Right cardiac atrium (tissue), 5 donors: ENCODE results near the gene IRF8. TPM values are rescaled to one million over a fixed set of nuclear protein-coding genes. Genes with fewer than 3 reads are reported as not detected.

Source experiments
- ATAC-seq, 2 donors: fragments of 200-7000 bp; cut with Tn5 transposase; one replicate each; pipeline versions ENCODE4 v1.8.0 to v1.9.1; 2020; ENCODE audit warnings: moderate library complexity in 2 of 2, mild to moderate bottlenecking in 1 of 2
- DNase-seq, 3 donors: peaks; one replicate each; pipeline ENCODE4 v3.0.0-alpha.2; 2020
- H3K27ac ChIP-seq: one replicate; pipeline ENCODE4 v1.5.1; 2013; ENCODE audit warnings: mild to moderate bottlenecking, low read length, control low read depth, moderate library complexity
- H3K27me3 ChIP-seq: one replicate; pipeline ENCODE4 v1.6.1; 2013; ENCODE audit not compliant: control insufficient read depth, insufficient read depth
- H3K4me1 ChIP-seq: one replicate; pipeline ENCODE4 v1.6.1; 2013; ENCODE audit warnings: low read length; ENCODE audit not compliant: control insufficient read depth, insufficient read depth
- H3K4me3 ChIP-seq: one replicate; pipeline ENCODE4 v1.5.1; 2013; ENCODE audit warnings: low read length, control low read depth
- H3K9me3 ChIP-seq: one replicate; pipeline ENCODE4 v1.6.1; 2013; ENCODE audit warnings: low read length; ENCODE audit not compliant: control insufficient read depth
- WGBS: extraction: QIAGEN DNeasy Blood & Tissue Kit; methylation state at CpG from one replicate; pipeline ENCODE4 v1.1.7; 2013; 5-methylcytosine and 5-hydroxymethylcytosine counted together
- intact Hi-C, 4 donors: fragments of 100-400 bp; cut with DNase I; formaldehyde crosslinking; loops; one replicate each; pipeline versions ENCODE4 v1.11.0 to v1.14.0; 2022 to 2023
- long read RNA-seq, 4 donors: library from polyadenylated mRNA; unstranded; transcript quantifications; one replicate each; pipeline ENCODE4 v2.0.0, GENCODE V29; 2020 to 2021
- polyA plus RNA-seq: library from polyadenylated mRNA; stranded (reverse); fragments of 200-250 nt; gene quantifications from one replicate; pipeline ENCODE4 v1.2.3, GENCODE V29; 2013
- total RNA-seq, 4 donors: library from RNA; stranded (reverse); fragmentation: NEBNext Ultra II Directional; extraction: Animal tissue kit (Norgen Biotek cat#: 25700); gene quantifications; one replicate each; pipeline ENCODE4 v1.2.1, GENCODE V29; 2021
- donor health status: healthy with polysubstance abuse.
- donor health status: DM: no; HTN: yes; CAD: no.
- donor health status: DM: no; HTN: no; CAD: no.
- donor health status: DM: no; HTN: yes; CAD: no; lungs with severe emphysema.
- donor health status: DM: yes; HTN: yes; CAD: no.

Gene IRF8, protein sequence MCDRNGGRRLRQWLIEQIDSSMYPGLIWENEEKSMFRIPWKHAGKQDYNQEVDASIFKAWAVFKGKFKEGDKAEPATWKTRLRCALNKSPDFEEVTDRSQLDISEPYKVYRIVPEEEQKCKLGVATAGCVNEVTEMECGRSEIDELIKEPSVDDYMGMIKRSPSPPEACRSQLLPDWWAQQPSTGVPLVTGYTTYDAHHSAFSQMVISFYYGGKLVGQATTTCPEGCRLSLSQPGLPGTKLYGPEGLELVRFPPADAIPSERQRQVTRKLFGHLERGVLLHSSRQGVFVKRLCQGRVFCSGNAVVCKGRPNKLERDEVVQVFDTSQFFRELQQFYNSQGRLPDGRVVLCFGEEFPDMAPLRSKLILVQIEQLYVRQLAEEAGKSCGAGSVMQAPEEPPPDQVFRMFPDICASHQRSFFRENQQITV
- 1 to 10 TPM; 5.0 to 9.2 (median 5.9) TPM for total RNA-seq
- polyA plus RNA-seq: 1.6 TPM
- long read RNA-seq, donor 1, transcript IRF8-201 (9 exons, 3,030 nt): major isoform, 16 of 17 reads
- long read RNA-seq, donor 1, partial matches to known transcripts: 0 of 17 reads
- long read RNA-seq, donor 1, other reads (novel, unspliced or antisense): 1 of 17 reads
- long read RNA-seq, donor 2, transcript IRF8-201 (9 exons, 3,030 nt): major isoform, 5 of 6 reads
- long read RNA-seq, donor 2, partial matches to known transcripts: 0 of 6 reads
- long read RNA-seq, donor 2, other reads (novel, unspliced or antisense): 1 of 6 reads
- long read RNA-seq, donor 3, transcript IRF8-201 (9 exons, 3,030 nt): major isoform, 35 of 42 reads
- long read RNA-seq, donor 3, partial matches to known transcripts: 2 of 42 reads
- long read RNA-seq, donor 3, other reads (novel, unspliced or antisense): 4 of 42 reads
- long read RNA-seq, donor 4, partial matches to known transcripts: 0 of 4 reads
- long read RNA-seq, donor 4, other reads (novel, unspliced or antisense): 1 of 4 reads

DNA sequence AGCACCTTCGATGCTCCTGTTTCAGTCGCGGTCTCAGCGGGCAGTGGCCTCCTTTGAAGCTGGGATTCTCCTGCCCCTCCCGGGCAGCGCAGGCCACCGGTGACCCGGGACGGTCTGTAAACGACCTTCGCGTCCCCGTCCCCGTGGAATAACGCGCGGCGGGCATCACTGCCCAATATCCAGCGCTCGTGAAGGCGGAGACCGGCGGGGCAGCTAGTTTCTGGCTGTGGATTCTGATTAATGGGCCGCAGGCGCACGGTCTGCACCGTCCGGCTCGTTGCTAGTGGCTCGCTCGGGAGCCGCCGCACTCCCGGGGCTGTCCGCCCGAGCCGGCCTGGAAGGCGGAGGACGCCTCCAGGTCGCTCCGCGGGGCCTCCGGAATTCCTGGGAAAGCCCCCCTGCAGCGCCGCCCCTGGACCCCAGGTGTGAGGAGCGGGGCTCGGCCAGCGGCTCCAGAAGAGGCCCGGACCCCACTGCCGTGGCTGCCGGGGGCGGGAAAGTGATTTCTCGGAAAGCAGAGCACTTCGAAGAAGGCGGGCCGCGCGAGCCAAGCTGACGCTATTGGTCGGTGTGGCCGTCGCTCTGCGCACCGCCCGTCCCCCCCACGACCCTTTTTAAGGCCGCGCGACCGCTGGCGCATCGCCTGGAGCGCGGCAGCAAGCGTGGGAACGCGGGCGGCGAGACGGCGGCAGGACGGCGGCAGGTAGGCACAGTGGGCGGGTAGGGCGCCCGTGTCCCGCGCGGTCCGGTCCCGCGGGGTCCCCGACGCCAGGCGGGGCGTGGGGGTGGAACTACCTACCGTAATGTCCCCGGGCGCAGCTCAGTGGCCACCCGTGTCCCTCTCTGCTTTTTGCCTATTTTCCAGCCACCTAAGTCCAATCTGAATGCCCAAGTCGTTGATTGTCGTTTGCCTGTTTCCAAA lies at the start of gene IRF8:
IRF8 (plus strand) TSS at position 642 of the 922 bp plus-strand sequence. CDS start 3,854 bp downstream, outside the sequence.
- H3K4me1 ChIP-seq: no peaks in the 10 kb centered on the region
- ATAC-seq (peak; percentile 89), DNase-seq (peak; percentile 74 to 92 (median 90))
- no peaks in the 10 kb centered on the region for H3K27me3 ChIP-seq
- peak within 1 kb of the TSS; percentile 42 for H3K4me3 ChIP-seq
- intact Hi-C loops: no loop called here
- H3K27ac ChIP-seq: no peak within 1 kb of the TSS
- 1% methylated on average over 102 of the region's 102 CpGs for WGBS
- no peaks in the 10 kb centered on the region for H3K9me3 ChIP-seq

DNA sequence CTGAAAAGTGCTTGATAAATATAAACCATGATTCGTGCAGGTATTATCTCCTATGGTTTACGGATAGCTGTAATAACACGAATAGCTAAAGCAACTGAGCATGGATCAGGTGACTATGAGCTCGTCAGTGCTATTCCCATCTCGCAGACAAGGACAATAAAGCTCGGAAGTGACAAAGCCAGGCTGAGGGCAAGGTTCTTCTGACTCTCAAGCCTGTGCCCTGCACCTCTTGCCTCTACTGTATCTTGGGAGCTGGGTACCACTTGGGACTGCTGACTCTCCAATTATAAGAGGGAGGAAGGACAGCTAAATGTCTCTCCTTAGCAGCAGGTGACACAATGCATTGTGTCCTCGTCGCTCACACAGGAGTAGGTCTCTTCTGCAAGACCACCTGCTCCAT lies 49.6 kb upstream of the IRF8 start:
- no peak for ATAC-seq

DNA sequence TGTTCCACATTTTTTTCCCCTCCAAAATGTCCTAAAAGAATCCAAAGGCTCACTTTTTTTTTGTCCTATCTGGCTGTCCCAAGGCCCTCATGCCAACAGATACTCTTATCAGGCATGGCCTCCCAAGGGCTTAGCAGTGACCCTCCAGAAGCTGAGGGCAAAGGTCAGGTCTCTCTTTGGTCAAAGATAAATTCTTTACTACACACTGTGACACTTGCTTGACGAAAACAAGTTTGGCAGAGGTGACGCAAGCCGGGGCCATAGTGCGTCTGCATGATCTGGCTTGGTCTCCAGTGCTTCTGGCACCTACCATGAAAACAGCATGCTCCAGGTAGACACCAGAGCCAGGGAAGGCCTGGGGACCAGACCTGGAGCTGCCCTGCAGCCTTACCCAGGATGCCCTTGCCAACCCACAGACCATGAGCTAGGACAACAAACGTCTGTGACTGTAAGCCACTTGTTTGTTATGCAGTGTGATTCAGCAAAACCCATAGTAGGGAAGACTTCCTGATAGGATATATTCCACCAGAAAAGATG lies 48.5 kb upstream of the IRF8 start:
- H3K27me3 ChIP-seq: no peaks in the 10 kb centered on the region
- H3K4me3 ChIP-seq: no peak overlapping the region
- DNase-seq (no peak), ATAC-seq (no peak)
- intact Hi-C loops: no loop called here
- no peaks in the 10 kb centered on the region for H3K9me3 ChIP-seq
- H3K4me1 ChIP-seq: no peaks in the 10 kb centered on the region
- H3K27ac ChIP-seq: no peak overlapping the region
- 56% methylated on average over 5 of the region's 5 CpGs for WGBS

More for the DNA sequence above, 49.6 kb upstream of the IRF8 start:
- Histone ChIP-seq H3K4me1 (no peaks in the 10 kb centered on the region), H3K27me3 (no peaks in the 10 kb centered on the region), H3K9me3 (no peaks in the 10 kb centered on the region), H3K27ac (no peak overlapping the region), H3K4me3 (no peak overlapping the region)
- intact Hi-C loops: no loop called here
- 83% methylated on average over 8 of the region's 8 CpGs for WGBS
- DNase-seq: no peak

DNA sequence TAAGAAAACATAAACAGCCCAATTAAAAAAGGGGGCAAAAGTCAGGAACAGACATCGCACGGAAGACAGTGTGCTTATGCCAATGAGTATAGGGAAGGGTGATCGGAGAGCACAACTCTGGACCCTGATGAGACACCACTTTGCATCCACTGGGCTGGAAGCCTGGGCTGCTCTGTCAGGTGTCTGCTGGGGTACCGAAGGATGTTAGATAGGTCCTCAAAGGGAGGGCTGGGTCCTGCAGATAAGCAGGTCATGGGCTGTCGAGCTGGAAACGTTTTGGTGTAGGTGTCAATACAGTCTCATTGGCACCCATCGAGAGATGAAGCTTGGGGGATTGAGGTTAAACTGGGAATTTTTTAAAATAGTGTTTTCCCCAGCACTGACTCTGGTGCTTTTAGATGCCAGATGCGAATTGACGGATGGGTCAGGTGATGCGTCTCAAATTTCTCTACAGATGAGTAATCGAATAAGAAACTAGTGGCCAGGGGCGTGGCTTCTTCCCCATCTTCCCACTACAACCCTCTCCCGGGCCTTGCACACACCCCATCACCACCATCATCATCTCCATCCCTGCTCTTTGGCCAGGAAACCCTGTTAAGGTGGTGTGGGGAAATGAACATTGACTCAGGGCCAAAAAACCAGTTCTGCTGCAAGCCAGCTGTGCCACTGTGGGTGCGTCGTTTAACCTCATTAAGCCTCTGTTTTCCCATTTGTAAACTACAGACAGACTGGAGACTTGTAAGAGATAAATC lies 47.8 kb upstream of the IRF8 start:
- intact Hi-C loops: no loop called here
- 68% methylated on average over 15 of the region's 15 CpGs for WGBS
- H3K9me3 ChIP-seq: no peaks in the 10 kb centered on the region
- DNase-seq (no peak), ATAC-seq (no peak)
- H3K4me3 ChIP-seq: no peak overlapping the region
- H3K4me1 ChIP-seq: no peaks in the 10 kb centered on the region
- no peak overlapping the region for H3K27ac ChIP-seq
- H3K27me3 ChIP-seq: no peaks in the 10 kb centered on the region

DNA sequence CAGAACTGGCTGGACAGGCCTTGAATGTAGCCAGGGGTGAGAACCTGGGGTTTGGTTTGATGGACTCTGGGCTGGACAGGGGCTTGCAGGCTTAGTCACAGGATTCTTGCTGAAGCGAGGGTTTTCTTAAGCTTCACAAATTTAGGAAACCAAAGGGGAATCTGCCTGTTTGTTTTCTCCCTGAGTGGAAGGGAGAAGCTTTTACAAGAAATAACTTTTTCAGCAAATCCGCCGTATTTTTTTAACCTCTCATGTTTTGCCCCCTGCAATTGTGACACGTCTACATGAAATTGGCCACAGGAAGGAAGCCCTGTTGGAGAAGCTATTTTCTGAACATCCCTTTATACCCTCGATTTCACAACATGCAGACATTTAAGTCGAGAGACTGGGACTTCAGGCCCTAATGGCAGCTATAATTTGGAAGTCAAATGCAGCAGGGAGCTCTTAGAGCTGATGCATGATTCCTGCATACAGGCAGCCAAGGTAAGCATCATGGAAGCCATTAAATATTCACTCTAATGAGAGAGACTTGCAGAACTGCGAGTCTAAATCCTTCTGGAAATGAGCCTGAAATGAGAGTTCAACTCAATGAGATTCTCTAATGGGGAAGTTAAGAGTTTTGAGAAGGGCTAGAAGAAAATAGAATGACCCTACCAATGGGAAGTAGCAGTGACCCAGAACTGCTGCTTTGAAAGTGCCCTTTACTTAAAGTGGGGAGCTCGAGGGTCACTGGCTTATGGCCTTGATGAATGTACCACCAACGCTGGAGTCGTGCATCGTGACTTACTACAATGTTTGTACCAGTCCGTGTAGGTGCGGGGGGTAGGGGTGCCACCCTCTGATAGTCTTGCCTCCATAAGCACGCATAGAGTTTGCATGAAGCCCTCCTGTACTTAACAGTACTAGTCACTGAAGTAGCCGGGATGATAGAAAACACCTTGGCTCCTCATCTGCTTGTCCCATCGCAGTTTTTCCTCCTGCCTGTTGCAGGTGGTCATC lies 45.1 kb upstream of the IRF8 start:
- WGBS: 73% methylated on average over 16 of the region's 16 CpGs
- Histone ChIP-seq H3K4me1 (no peaks in the 10 kb centered on the region), H3K27ac (no peak overlapping the region), H3K27me3 (no peaks in the 10 kb centered on the region), H3K9me3 (no peaks in the 10 kb centered on the region), H3K4me3 (no peak overlapping the region)
- intact Hi-C loops: no loop called here
- DNase-seq (no peak), ATAC-seq (no peak)

DNA sequence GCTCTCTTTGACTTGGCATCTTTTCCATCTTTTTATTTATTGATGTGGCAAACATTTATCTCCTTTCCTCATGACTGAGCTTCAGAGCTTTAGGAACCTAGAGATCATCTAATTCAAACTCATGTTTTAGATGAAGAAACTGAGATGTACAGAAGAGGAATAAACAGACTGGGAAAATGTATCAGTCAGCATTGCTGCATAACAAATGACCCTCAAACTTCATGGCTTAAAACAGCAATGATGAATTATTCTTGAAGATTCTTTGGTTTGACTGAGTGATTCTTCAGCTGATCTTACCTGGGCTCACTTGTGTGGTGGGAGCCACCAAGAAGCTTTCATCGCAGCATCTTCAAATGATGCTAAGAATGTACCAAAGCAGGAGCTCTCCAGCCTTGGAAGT lies 44.0 kb upstream of the IRF8 start:
- DNase-seq (no peak), ATAC-seq (no peak)
- Histone ChIP-seq H3K27ac (no peak overlapping the region), H3K27me3 (no peaks in the 10 kb centered on the region), H3K4me3 (no peak overlapping the region), H3K4me1 (no peaks in the 10 kb centered on the region), H3K9me3 (no peaks in the 10 kb centered on the region)
- intact Hi-C loops: no loop called here
- WGBS: 100% methylated on average over 1 of the region's 1 CpG

DNA sequence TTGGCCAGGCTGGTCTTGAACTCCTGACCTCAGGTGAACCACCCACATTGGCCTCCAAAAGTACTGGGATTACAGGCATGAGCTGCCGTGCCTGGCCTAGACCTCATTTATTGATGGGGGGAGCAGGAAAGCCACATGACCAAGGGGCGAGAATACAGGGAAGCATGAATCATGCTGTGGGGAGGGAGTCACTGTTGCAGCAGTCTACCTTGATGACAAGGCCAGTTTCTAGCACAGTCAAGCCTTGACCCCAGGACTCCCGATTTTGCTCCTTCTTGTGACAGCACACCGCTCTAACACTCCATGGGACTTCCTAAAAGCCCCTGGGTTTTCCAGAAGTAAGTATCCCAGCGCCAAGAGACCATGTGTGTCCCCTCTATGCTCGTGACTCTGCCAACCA lies 42.9 kb upstream of the IRF8 start:
- no peaks in the 10 kb centered on the region for H3K4me1 ChIP-seq
- no peaks in the 10 kb centered on the region for H3K27me3 ChIP-seq
- no peak overlapping the region for H3K27ac ChIP-seq
- no peak for ATAC-seq
- no peak for DNase-seq
- no peak overlapping the region for H3K4me3 ChIP-seq
- 76% methylated on average over 6 of the region's 6 CpGs for WGBS
- intact Hi-C loops: no loop called here
- no peaks in the 10 kb centered on the region for H3K9me3 ChIP-seq

DNA sequence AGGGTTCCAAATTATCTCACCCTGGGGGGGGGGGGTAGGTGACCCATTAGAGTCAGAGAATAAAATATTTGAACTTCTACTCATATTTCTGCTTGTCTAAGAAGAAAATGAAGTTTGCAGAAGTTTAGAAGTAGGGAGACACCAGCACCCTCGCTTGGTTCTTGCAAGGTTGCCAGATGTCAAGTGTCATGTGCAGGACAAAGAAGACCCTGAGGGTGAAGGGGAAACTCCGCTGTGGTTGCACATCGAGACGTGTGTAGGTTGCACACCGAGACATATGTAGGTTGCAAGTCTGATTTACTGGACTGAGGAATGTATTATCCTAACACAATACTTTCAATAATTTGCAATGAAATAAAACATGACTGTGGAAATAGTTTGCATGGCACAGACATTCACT lies 42.4 kb upstream of the IRF8 start:
- intact Hi-C loops: no loop called here
- no peak overlapping the region for H3K4me3 ChIP-seq
- DNase-seq (no peak), ATAC-seq (no peak)
- 76% methylated on average over 5 of the region's 5 CpGs for WGBS
- no peaks in the 10 kb centered on the region for H3K9me3 ChIP-seq
- no peak overlapping the region for H3K27ac ChIP-seq
- no peaks in the 10 kb centered on the region for H3K27me3 ChIP-seq
- H3K4me1 ChIP-seq: no peaks in the 10 kb centered on the region

DNA sequence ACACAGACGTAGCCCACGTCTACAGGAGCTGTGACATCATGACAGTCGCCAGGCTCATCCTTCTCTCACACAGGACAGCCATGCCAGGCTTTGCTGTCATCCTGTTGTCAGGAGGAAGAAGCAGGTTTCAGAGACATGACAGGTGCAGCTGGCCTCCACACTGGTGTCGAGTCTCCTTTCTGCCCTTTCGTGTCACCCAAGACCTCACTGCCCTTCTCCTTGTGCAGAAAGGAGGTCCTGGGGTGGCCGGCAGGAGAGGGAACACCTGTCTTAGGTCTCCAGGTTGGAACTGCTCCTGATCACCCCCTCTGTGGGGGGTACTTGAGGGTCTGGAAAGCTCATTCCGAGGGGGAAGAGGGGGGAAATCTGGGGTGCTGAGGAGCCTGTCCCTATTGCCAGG lies 41.6 kb upstream of the IRF8 start:
- no peaks in the 10 kb centered on the region for H3K27me3 ChIP-seq
- H3K4me1 ChIP-seq: no peaks in the 10 kb centered on the region
- no peaks in the 10 kb centered on the region for H3K9me3 ChIP-seq
- WGBS: 76% methylated on average over 7 of the region's 7 CpGs
- H3K27ac ChIP-seq: no peak overlapping the region
- ATAC-seq (no peak), DNase-seq (no peak)
- H3K4me3 ChIP-seq: no peak overlapping the region
- intact Hi-C loops: no loop called here
